Body of pancreas (tissue), 4 donors: ENCODE data around the gene ROS1. TPM values are rescaled to one million over a fixed set of nuclear protein-coding genes. Genes with fewer than 3 reads are reported as not detected.
A peak's percentile ranks its signal among the peaks of the same experiment; 100 is the strongest.

Source experiments
- ATAC-seq: fragments of 150-250 bp; one replicate; pipeline ENCODE4 v1.9.1; 2016
- DNase-seq, 4 donors: peaks; one replicate each; pipeline ENCODE4 v3.0.0-alpha.2; 2019
- H3K27ac ChIP-seq, 4 donors: fragments of 200-600 bp; sonication (generic); 1 replicate in 3 of 4; 2 replicates in 1 of 4; pipeline versions ENCODE4 v1.5.1 to v1.6.1; 2016 to 2019; ENCODE audit warnings: mild to moderate bottlenecking in 1 of 4, mixed read lengths in 1 of 4, moderate library complexity in 1 of 4
- H3K27me3 ChIP-seq, 2 donors: fragments of 200-600 bp; sonication (generic); one replicate each; pipeline ENCODE4 v1.6.0; 2016; ENCODE audit warnings: mild to moderate bottlenecking in 1 of 2
- H3K36me3 ChIP-seq, 2 donors: fragments of 200-600 bp; sonication (generic); replicated peaks in 1 of 2; 2 replicates each; pipeline ENCODE4 v1.5.1; 2016; ENCODE audit warnings: low read depth in 2 of 2; ENCODE audit not compliant: insufficient read depth in 1 of 2
- H3K4me1 ChIP-seq: fragments of 200-600 bp; sonication (generic); one replicate; pipeline ENCODE4 v1.6.0; 2016
- H3K4me3 ChIP-seq, 2 donors: fragments of 200-600 bp; sonication (generic); 1 replicate in 1 of 2; 2 replicates in 1 of 2; pipeline ENCODE4 v1.5.1; 2016 to 2019
- H3K9me3 ChIP-seq, 3 donors: fragments of 200-600 bp; sonication (generic); 1 replicate in 2 of 3; 2 replicates in 1 of 3; pipeline ENCODE4 v1.5.1; 2016
- POLR2A ChIP-seq, 3 donors: fragments of 450-650 bp; IDR thresholded peaks; one replicate each; pipeline ENCODE4 v1.6.1; 2016; ENCODE audit warnings: antibody characterized with exemption in 3 of 3, mild to moderate bottlenecking in 2 of 3
- WGBS, 2 donors: methylation state at CpG; one replicate each; pipeline ENCODE4 v1.1.5; 2017; 5-methylcytosine and 5-hydroxymethylcytosine counted together
- intact Hi-C: fragments of 100-400 bp; cut with DNase I; formaldehyde crosslinking; loops from one replicate; pipeline ENCODE4 v1.15.1; 2023
- total RNA-seq, 2 donors: library from RNA; depleted of rRNA; stranded (reverse); fragments of >200 nt; gene quantifications; one replicate each; pipeline ENCODE4 v1.1.0, GENCODE V29; 2016
- TF ChIP-seq, protein P1 (sequence below), 7 experiments: fragments of 450-650 bp in 4 of 7; fragments of 200-600 bp in 3 of 7; sonication (generic) in 3 of 7; IDR thresholded peaks; one replicate each; pipeline ENCODE4 v1.5.1; 2016 to 2019; ENCODE audit warnings: antibody characterized with exemption in 7 of 7

Gene ROS1
- total RNA-seq, 2 donors from 2014 or later, result not detected

DNA sequence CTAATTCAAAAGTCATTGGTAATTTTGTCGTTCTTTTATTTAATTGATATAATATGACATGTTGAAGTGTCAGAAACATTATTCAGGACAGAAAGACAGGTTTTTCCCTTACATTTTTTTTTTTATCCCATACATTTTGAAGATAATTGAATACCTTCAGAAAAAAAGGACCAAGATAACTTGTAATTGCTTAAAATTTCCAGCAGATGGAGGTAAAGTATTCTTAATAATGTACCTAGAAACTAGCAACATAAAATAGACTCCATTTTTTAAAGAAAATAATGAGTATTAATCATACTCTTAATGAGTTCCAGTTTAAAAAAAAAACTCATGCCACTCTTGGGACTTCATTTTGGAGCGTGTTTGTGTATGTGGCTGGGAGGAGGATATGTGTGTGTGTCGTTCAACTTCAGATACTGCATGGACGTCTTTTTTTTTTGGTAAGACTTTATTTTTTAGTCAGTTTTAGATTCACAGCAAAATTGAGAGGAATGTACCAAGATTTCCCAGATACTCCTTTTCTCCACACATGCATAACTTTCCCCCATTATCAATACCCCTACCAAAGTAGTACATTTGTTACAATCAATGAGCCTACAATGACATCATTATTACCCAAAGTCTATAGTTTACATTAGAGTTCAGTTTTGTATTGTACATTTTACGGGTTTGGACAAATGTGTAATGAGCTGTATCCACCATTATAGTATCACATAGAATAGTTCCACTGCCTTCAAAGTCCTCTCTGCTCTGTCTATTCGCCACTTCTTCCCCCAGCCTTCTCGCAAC, 79.4 kb downstream of the ROS1 start:
- no peaks in the 10 kb centered on the region for H3K36me3 ChIP-seq
- TF ChIP-seq, protein P1, sequence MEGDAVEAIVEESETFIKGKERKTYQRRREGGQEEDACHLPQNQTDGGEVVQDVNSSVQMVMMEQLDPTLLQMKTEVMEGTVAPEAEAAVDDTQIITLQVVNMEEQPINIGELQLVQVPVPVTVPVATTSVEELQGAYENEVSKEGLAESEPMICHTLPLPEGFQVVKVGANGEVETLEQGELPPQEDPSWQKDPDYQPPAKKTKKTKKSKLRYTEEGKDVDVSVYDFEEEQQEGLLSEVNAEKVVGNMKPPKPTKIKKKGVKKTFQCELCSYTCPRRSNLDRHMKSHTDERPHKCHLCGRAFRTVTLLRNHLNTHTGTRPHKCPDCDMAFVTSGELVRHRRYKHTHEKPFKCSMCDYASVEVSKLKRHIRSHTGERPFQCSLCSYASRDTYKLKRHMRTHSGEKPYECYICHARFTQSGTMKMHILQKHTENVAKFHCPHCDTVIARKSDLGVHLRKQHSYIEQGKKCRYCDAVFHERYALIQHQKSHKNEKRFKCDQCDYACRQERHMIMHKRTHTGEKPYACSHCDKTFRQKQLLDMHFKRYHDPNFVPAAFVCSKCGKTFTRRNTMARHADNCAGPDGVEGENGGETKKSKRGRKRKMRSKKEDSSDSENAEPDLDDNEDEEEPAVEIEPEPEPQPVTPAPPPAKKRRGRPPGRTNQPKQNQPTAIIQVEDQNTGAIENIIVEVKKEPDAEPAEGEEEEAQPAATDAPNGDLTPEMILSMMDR (IDR thresholded peaks at IDR 0.05), result peak in 6 of 7 experiments; percentile 25 to 58 (median 49)
- no peak for TF ChIP-seq POLR2A (IDR thresholded peaks at IDR 0.05)
- H3K4me1 ChIP-seq, result no peaks in the 10 kb centered on the region
- H3K4me3 ChIP-seq, result no peak overlapping the region
- intact Hi-C loops, result loop anchor here (10.0 kb wide), 1 partner anchor 258 kb away; the partner anchor contains the start of gene GOPC
- WGBS, 2 donors, result 38% methylated on average over 7 of the region's 7 CpGs
- no peaks in the 10 kb centered on the region for H3K27me3 ChIP-seq
- H3K27ac ChIP-seq, result no peak overlapping the region
- ATAC-seq (peak; percentile 42), DNase-seq (no peak)
- H3K9me3 ChIP-seq, result no peaks in the 10 kb centered on the region

DNA sequence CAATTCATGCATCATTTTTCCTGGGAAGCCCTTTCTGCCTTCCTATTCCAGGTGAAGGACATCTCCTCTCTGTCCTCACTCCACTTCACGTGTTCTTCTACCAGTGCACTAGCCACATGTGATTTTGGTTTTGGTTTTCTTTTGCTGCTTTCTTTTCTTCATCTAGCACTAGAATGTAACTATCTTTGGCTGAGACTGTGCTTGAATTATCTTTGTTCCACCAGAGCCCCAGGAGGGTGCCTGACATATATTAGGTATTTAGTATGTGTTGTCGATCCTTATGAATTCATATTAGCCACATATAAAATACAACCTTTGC, 80.5 kb downstream of the ROS1 start:
- WGBS, 2 donors, result 70 to 73% methylated on average over 2 of the region's 2 CpGs
- H3K36me3 ChIP-seq, result no peaks in the 10 kb centered on the region
- DNase-seq, result no peak
- no peak for TF ChIP-seq POLR2A (IDR thresholded peaks at IDR 0.05)
- TF ChIP-seq, protein P1 (IDR thresholded peaks at IDR 0.05), result no peak
- H3K27ac ChIP-seq, result no peak overlapping the region
- no peak for ATAC-seq
- no peak overlapping the region for H3K4me3 ChIP-seq
- H3K9me3 ChIP-seq, result no peaks in the 10 kb centered on the region
- H3K4me1 ChIP-seq, result no peaks in the 10 kb centered on the region
- intact Hi-C loops, result loop anchor here (10.0 kb wide), 1 partner anchor 260 kb away; the partner anchor contains the start of gene GOPC
- H3K27me3 ChIP-seq, result no peaks in the 10 kb centered on the region

DNA sequence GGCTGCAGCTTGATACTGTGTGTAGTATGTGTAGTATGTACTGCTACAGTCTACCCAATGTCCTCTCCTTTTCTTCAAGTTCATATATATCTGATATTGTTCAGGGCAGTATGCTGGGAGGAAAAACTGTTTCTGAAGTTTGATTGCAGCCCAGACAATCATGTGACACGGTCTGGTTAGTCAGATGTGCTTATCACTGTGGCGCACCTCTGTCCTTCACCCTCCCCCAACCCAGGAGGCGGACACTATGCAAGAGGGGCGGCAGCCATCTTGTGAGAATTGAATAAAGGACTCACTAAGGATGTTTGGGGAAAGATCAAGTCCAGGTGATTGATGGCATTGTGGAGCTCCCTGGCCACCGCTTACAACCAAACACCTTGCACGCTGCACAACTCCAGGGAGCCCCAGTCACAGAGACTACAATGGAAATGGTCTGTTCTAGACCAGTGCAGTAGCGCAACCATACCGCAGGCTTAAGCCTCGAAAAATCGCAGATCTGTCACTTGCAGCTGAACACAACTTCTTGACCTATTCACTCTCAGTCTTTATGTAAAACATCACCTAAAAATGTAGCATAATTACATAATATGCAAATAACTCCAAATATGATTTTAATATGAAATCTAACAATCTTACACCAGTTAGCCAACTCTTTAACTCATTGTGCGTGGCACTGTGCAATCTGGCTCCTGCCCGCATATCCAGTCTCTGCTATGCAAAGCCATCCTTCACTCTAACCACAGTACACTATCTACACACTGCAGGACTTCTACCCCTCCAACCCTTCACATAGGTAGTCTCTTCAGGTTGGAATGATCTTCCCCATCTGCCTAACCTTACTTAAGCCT, 81.1 kb downstream of the ROS1 start:
- ATAC-seq, result no peak
- Histone ChIP-seq H3K27ac (no peak overlapping the region), H3K4me1 (no peaks in the 10 kb centered on the region), H3K36me3 (no peaks in the 10 kb centered on the region), H3K4me3 (no peak overlapping the region), H3K9me3 (no peaks in the 10 kb centered on the region), H3K27me3 (no peaks in the 10 kb centered on the region)
- no peak for TF ChIP-seq POLR2A (IDR thresholded peaks at IDR 0.05)
- 47 to 57% methylated on average over 12 of the region's 12 CpGs for WGBS, 2 donors
- intact Hi-C loops, result loop anchor here (10.0 kb wide), 1 partner anchor 260 kb away; the partner anchor contains the start of gene GOPC
- peak in 1 of 4 donors; percentile 6 for DNase-seq

DNA sequence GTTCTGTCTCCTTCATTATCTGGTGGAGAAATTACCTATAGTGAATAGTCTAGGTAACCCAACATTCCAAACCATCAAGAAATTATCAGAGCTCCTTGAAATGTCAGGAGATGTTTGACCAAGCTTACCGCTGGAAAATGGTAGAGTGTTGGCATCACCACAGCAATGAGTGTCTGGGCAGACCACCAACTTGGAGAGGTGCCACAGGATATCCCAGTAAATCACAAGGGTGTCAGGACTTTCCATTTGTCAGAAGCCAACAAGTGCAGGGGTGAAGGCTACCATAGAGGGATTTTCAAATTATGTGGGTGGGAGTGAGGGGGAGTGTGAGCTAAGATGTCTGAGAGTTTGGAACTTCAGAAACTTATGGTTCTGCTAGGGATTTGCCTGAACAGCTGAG, 87.2 kb downstream of the ROS1 start:
- ATAC-seq (no peak), DNase-seq (peak in 1 of 4 donors; percentile 11)
- H3K4me3 ChIP-seq, result no peak overlapping the region
- WGBS, 2 donors, result 10 to 13% methylated on average over 1 of the region's 1 CpG
- H3K27me3 ChIP-seq, result no peaks in the 10 kb centered on the region
- no peaks in the 10 kb centered on the region for H3K4me1 ChIP-seq
- TF ChIP-seq POLR2A (IDR thresholded peaks at IDR 0.05), result no peak
- TF ChIP-seq, protein P1 (IDR thresholded peaks at IDR 0.05), result no peak
- H3K27ac ChIP-seq, result no peak overlapping the region
- H3K36me3 ChIP-seq, result no peaks in the 10 kb centered on the region
- H3K9me3 ChIP-seq, result no peaks in the 10 kb centered on the region
- intact Hi-C loops, result no loop called here

DNA sequence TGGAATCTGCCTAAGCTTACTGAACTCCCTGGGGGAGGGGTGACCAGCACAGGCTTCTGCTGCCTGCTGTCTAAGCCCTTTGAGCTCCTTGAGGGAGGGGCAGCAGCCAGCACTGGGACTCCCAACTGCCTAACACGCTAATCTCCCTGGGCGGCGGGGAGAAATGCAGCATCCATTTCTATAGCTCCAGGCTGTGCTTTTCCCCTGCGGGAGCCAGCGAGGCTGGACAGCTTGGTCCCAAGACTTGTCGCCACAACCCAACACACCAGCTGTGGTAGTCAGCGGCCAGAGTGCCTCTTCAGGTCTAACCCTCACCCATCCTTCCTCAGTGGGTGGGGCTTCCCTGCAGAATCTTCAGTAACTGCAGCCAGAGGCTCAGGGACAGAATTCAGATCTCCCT, 95.8 kb downstream of the ROS1 start:
- no peak for TF ChIP-seq POLR2A (IDR thresholded peaks at IDR 0.05)
- TF ChIP-seq, protein P1 (IDR thresholded peaks at IDR 0.05), result no peak
- no peaks in the 10 kb centered on the region for H3K4me1 ChIP-seq
- no peak for ATAC-seq
- H3K27me3 ChIP-seq, result no peaks in the 10 kb centered on the region
- no peaks in the 10 kb centered on the region for H3K36me3 ChIP-seq
- no peak for DNase-seq
- intact Hi-C loops, result no loop called here
- H3K9me3 ChIP-seq, result no peaks in the 10 kb centered on the region
- H3K4me3 ChIP-seq, result no peak overlapping the region
- 90 to 93% methylated on average over 2 to 7 of the region's 7 CpGs for WGBS, 2 donors
- H3K27ac ChIP-seq, result no peak overlapping the region
